Inferior parietal cortex (tissue), 1 donor: ENCODE measurements around the gene MYOM3.

ENCODE experiments used
- DNase-seq: peaks from one replicate; pipeline ENCODE4 v3.0.0-alpha.2; 2016; ENCODE audit errors: extremely low spot score

The MYOM3 gene

GRCh38 chr1:24114753-24115152, 2.8 kb upstream of the MYOM3 start:
- no peak for DNase-seq

GRCh38 chr1:24113641-24114033, 1.7 kb upstream of the MYOM3 start:
- DNase-seq = no peak

DNA sequence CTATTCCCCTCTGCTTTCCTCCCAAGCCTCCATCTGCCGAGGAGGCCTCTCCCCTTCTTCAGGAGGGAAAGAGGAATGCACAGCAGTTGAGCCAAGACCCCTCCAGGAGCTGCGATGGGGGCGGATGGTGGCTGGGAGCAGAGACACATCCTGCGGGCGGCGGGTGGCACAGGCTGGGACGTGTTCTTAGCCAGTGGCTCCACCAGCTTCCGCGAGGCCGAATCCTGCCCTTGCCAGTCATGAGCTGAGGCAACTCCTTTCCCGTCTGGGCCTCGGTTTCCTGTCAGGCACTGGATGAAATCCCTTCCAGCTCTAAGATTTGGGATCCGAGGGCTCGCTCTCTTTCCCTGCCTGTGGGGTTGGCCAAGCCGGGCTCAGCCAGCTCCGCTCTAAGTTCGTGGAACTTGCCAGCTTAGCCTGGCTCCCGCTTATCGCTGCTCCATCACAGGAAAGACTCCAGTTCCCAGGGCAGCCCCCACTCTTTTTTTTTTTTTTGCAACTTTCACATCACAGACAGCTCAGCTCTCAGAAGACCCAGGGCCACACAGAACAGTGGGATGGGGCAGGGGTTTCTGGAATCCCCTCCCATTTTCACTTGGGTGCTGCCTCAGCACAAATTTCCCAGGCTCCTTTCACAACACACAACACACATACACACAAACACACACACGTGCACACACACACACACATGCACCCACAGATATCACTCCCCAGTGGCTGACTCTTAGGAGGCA, 506 bp downstream of the MYOM3 start:
- DNase-seq = no peak

DNA sequence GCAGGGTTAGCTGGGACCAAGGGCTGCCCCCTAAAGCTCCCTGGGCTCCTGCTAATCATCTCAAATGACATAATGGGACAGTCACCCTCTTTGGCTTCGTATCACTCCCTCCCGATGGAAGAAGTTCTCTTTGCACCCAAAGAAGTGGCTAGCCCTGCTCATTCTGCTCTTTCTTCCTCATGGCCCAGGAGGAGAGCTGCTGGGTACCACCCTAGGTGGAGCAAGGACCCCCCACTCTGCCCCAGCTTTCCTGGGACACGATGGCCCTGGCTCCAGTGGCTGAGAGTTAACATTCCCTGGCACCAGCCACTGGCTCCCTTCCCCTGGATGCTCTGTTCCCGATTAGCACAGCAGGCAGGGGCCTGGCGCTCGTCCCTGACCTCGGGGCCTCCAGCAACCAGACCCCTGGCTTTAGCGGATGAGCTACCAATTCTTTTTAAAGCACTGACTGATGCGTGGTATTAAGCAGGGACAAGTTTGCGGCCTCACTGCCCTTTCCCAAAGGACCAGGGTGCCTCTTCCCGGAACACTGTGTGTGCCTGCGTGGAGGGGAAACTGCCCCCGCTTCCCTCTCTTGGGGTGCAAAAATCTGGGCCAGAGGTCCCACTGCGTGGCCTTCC, 1.2 kb downstream of the MYOM3 start:
- no peak for DNase-seq

- no peak for DNase-seq
These were observed 2.1 kb downstream of the MYOM3 start for GRCh38 chr1:24109686-24110475.

- no peak for DNase-seq
These were observed 2.8 kb downstream of the MYOM3 start for GRCh38 chr1:24109166-24109483.

- no peak for DNase-seq
These were observed 3.4 kb downstream of the MYOM3 start for GRCh38 chr1:24108334-24109165.

DNA sequence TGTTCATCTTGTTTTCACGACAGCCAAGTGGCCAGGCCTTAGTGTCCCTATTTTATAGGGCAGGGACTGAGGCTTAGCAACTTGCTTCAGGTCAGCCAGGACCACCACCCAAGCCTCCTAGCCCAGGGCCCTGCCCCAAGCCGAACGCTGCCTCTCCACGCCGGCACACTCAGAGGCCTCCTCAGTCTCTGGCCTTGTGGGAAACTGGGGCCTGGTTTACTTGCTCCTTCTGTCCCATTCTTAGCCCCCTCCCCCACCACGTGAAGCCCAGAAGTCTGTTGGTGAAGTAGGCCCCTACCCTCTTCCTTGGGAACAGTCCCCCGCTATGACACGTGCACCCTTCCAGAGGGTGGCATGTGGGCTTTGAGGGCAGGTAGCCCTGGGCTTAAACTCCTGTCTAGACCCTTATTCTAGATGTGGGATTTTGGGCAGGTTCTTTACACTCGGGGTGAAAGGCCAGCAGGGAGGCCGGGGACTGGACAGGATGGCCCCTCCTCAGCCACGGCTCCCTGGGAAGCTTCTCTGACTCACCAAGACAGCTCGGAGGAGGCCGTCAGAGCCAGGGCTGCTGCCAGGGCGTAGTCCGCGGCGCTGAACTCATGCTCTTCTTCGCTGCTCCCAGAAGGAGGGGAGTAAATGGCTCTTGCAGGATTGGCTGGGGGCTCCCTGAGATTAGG, 4.3 kb downstream of the MYOM3 start:
- no peak for DNase-seq

GRCh38 chr1:24105368-24106160, 6.4 kb downstream of the MYOM3 start:
- DNase-seq = no peak

- DNase-seq = no peak
These were observed 7.1 kb downstream of the MYOM3 start for GRCh38 chr1:24104854-24105253.

- no peak for DNase-seq
These were observed 8.1 kb downstream of the MYOM3 start for GRCh38 chr1:24103879-24104278.

GRCh38 chr1:24103408-24103807, 8.5 kb downstream of the MYOM3 start:
- DNase-seq = no peak

DNA sequence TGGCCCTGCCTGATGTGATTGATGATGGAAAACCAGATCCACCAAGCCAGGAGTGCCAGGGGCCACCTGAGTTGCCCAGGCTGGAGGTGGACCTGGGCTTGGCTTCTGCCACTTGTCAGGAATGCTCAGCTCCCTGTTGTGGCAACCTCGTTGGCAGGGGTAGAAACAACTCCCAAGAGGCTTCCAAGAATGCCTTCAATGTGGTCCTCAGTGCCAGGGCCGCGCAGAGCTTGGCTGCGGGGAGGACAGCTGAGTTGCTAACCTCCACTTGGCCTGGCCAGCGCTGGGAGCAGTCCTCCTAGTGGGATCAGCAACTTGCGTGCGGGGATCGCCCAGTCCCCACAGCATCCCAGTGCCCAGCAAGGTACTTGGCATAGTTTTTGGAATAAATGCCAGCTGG, 9.0 kb downstream of the MYOM3 start:
- DNase-seq = no peak

DNA sequence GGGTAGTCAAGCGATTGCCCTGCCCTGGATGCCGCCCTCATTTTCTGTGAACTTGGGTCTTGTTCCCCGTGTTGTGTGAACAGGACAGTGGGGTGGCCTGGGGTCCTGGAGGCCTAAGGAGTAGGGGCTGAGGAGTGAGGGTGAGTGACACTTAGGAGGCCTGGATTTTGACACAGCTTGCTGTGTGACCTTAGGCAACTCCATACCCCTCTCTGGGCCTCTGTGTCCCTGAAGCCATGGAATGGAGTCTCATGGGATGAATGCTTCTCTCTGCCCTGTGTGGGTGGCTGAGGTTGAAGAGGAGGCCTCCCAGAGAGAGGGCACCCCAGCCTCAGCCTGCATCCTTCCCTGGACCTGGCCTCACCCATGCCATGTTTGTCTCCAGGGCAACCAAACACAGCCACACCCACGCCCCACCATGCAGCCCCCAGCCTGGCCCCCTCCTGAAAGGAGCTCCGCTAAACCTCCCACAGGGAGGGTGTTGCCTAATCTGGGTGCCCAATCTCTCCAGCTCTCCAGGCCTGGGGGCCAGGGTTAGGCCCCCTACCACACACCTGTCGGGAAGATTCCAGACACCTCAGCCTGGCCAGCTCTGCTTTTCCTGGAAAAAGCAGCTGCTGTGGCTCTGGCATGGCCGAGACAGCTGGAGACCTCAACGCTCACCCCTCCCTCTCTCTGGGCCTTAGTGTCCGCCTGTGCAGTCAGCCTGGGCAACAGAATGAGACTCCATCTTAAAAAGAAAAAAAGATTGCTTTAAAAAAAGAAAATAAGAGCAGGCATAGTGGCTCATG, 9.9 kb downstream of the MYOM3 start:
- no peak for DNase-seq

DNA sequence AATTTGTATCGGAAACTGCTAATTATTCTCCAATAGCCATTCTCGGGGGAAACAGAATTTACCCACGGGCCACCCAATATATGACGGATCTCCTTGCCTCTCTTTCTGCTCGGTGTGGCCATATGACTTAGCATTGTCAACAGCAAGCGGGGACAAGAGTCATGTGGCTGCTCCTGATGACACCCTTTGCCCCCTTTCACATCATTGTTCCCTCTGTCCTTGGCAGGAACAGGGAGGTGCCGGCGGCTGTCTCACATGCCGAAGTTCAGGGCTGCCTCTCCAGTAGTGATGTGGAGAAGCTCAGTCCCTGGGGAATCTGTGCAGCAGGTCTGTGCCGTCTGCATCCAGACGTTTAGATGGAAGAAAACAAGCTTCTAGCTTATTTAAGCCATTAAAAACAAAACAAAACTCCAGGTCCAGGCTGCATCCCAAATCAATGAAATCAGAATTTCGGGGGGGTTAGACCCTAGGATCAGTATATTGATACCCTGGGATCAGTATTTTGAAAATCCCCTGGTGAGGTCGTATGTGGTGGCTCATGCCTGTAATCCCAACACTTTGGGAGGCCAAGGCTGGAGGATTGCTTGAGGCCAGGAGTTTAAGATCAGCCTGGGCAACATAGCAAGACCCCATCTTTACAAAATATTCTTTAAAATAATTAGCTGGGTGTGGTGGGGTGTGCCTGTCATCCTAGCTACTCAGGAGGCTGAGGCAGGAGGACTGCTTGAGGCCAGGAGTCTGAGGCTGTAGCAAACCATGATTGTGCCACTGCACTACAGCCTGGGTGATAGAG, 10.8 kb downstream of the MYOM3 start:
- no peak for DNase-seq

DNA sequence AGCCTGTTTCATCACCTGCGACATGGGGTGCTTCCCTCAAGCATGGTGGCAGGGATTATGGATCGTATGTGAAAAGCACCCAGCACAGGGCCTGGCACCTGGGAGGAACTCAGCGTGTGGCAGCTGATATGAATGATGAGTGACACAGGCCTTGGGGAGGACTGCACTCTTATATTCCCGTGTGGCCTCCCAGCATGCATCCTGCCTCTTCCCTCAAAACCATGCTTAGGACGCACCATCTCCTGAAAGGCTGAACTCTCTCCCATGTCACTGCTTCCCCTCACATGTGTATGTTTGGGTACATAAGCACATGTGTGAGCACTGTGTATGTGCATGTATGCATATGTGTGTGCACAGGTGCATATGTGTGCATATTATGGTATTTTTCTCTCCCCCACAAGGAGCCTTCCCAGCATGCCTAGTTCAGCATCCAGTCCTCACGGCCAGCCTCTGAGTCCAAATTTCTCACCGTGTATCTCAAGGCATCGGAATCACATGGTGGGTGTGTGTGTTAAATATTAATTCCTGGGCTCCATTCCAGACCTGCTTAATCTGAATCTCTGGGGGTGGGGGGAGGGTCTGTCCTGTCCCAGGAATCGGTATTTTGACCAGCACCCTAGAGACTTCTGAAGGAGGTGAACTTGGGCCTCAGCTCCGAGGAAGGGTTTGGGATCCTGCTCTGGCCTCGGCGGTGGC, 12.8 kb downstream of the MYOM3 start:
- no peak for DNase-seq

- DNase-seq = no peak
These were observed 13.8 kb downstream of the MYOM3 start for GRCh38 chr1:24098102-24098501.

- DNase-seq = no peak
These were observed 14.3 kb downstream of the MYOM3 start for GRCh38 chr1:24097663-24098062.

GRCh38 chr1:24096739-24097103, 15.2 kb downstream of the MYOM3 start:
- no peak for DNase-seq
